NCI-H748 (cell line): Measurements from ENCODE around the gene ICE1.
"Not testable (repeated sequence)": the region's sequence is repeated elsewhere in the genome, so short reads cannot be mapped to it uniquely, and the experiment has no call there.

Experiments
- DNase-seq: peaks from one replicate; lab custom pipeline; 2025; ENCODE audit not compliant: unreplicated experiment; lab: John Stamatoyannopoulos, UW

Gene ICE1, protein sequence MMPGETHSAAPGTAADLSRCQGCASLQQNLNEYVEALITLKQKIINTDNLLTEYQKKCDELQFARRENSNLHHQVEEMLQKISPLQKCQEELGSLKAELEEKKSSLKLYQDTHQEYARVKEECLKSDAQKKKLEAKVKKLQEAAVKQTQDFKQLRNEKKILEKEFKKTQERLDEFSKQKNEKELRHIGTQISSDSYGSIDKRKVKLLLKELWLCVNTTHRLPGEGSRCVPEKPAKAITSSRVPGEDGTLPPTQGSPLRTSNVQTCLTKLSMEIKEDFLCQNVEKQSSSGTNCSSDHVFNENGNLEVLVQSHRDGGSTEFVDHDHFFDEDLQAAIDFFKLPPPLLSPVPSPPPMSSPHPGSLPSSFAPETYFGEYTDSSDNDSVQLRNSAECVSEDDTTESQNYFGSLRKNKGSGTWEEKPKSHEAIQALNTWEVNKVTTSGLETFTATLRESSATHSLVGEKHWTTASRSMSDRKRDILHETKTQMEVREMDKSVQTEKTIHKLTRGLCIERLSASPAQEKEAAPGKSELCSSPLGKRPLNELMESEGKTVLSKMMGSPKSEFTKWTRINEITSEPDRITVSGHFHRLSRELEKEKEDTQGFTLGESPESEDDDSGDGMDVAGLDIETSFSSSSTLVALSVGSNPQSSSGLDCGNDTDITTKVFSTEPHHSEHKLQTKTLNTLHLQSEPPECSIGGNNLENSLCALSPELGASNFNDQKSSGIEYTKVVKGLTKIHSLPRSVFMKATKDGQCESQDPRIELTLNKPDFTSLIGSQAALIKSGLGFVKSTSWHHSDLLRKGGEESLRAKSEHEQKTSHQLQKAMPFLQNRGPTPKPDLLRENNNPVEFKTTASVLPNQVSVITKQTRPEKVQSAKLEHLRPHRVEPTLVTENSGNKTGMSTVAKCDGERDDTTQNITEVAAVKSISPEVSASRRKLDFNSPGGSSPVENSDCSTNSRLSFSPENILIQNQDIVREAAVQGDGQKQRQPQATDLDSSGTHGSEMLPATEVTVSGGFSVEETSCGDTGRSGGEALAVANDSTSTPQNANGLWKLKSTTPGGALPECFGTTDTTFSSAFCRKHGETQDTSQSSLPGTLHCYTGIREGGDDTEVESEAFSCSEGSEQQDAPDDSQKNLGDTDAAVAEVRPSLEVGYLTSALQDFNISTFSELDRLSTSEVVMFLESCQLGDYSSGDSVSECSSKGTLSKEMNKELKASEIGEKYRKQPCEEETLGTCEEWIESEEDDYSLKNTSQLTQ (N-terminal part only)

DNA sequence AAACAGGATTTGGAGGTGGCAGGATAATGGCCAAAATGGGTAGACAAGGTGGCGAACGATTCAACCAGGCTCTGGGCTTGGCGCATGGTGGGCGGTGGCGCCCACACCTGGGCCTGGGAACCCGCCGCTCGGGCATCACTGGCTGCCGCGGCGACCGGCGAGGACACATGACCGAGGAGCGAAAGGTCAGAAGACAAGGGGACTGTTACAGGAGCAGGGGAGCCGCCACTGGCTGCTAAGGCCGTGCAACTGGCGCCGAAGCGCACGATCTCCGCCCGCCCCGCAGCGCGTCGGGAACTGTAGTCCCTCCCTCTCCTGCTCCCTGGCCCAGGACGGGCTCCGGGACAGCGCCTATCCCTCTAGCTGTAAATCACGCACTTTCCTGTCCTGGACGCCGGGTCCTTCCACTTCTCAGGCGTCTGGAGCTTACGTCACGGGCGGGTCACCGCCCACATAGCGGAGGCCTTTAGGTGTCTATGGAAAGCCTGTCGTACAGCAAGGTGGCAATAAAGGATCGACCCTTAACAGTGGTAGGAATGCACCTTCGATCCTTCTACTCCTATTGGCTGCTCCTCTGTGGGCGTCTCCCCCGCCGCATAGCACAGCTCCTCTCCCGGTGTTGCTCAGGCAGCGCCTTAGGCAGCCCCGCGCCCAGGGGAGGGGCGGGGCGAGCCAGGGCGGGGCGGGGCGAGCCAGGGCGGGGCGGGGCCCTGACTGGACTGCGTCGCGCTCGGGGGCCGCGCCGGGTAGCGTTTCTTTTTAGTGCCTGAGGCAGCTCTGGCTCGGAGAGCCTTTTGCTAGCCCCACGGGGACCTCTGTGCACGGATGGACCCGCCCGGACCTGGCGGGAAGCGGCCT is at the start of gene ICE1:
Gene ICE1, plus strand, starts transcription at position 717 of the 858 bp plus-strand sequence. CDS start 239 bp downstream, outside the sequence.
- DNase-seq: peak; percentile 100

DNA sequence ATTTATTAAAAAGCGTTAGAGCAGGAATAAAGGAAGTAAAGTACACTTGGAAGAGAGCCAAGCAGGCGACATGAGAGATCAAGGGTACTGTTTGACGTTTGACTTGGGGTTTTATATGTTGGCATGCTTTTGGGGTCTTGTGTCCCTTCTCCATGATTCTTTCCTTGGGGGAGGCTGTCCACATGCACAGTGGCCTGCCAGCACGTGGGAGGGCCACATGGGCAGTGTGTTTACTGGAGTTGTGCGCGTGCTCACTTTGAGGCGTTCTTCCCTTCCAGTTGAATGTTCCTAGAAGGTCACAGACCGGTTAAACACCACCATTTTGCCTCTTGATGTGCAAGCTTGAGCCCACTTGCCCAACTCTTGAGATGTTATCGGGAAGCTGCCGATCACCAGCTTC is 49.5 kb upstream of the ICE1 start:
- no peak for DNase-seq

DNA sequence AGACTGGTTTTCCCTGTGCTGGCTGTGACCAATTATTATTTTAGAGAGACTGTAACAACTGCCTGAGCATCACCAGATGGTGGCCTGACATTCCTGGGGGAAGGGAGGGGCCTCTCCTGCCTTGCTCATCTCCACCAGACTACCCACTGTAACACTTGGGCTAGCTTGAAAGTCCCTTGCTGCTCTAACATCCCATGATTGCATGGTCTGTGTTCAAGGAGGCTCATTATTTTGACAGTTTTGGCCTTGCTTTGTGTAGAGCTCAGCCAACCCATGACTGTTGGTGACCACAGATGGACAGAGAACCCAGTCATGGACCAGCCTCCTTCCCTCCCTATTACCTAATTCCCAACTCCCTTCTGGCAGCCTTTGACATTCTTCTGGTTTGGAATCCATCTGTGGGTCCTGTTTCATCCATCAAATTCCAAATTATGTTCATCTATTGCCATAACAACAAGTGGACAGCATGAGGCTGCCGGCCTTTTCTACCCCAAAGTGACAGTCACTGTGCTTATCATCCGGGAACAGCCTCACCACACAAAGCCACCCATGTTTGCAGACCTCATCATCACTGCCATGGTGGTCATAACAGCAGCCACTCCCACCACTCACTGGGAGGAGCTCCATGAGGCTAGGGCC is 49.0 kb upstream of the ICE1 start:
- DNase-seq: no peak

DNA sequence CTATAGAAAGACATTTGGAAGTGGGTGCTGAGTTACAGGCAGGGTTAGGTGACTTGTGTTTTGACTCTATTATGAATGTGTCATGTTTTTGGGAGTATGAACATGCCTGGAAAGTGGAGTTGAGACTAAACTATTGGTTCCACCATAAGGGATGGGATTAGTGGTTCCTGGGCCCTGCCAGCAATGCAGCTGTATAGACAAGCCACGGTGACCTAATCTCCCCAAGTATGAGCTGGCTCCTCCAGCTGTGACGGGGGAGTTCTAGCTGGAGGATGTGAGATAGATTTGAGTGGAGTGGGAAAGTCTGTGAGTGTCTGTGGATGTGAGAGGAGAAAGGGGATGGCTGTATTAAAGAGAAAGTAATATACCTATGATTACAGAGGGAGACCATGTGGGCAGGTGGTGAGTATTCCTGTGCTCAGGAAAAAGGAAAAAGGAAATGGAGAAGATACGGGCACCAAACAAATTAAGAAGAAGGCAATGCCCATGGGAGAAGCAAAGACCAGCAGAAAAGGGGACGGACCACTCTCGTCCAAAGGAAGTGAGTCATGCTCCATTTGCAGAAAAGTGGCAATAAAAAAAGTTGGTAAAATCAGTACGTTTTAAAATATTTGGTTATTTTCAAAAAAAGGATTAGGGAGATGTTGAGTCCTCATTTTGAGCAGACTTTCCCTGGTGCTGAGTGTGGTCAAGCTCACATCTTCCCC is 48.3 kb upstream of the ICE1 start:
- DNase-seq: no peak

DNA sequence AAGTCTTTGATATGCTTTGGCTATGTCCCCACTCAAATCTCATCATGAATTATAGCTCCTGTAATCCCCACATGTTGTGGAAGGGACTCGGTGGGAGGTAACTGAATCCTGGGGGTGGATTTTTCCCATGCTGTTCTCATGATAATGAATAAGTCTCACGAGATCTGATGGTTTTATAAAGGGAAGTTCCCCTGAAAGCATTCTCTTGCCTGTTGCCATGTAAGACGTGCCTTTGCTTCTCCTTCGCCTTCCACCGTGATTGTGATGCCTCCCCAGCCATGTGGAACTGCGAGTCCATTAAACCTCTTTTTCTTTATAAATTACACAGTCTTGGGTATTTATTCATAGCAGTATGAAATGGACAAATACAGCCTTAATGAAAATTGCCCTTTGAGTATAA is 44.7 kb upstream of the ICE1 start:
- DNase-seq: no peak

DNA sequence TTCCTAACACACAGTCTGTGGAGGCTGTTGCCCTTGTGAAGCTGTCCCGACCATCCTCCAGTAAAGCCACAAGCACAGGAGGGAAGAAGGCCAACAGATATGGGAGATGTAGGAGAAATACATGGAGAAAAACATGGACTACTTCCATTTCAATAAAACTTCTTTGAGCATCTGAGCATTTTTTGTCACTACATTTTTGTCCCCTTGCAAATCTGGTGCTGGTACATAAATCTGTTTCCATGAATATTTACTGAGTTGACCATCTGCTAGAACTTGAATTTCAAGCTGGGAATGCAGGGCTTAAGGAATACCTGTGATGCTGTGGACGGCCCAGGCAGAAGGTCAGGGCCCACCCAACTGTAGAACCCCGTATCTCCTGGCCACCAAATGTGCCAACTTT is 43.9 kb upstream of the ICE1 start:
- no peak for DNase-seq

DNA sequence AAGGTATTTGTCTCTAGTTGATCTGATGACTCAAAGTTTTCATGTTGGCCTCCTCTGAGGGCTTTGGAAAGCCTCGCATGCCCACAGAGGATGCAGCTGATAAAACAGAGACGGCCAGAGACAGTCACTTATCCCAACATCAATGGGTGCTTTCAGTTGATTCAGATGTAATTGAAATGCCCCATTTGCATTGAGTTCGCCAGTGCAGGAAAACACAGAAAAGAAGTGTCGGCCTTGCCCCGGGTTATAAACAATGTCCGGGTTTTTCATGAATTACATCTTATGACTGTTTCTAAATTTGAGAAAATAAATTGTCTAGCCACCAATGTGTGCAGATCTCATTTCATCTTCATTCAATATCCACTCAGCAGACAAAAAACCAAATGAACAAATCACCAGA is 42.2 kb upstream of the ICE1 start:
- DNase-seq: no peak

DNA sequence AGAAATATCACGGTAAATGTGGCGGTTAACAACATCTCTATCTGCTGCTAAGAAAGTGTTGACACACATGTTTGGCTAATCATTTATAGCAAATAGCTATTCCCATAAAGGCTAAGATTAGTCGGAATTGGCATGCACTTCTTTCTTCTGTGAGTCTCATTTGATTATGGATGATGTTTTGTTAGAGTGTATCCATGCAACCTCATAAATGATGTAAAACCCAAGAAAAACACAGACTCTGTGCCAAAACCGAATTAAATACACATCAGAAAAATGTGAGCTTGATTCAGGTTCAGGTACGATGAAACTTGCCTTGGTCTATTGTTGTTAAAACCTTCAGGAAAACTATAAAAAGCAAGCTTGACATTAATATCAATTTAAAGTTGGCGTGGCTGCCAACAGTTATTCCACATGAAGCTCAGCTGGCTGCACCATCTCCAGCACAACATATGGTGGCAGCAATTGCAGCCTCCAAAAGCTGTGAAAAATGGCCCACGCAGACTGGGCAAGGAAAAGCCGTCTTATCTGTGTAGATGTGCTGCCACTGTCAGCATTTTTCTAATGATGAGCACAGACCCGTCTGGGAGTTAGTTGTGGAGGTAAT is 41.1 kb upstream of the ICE1 start:
- DNase-seq: no peak

DNA sequence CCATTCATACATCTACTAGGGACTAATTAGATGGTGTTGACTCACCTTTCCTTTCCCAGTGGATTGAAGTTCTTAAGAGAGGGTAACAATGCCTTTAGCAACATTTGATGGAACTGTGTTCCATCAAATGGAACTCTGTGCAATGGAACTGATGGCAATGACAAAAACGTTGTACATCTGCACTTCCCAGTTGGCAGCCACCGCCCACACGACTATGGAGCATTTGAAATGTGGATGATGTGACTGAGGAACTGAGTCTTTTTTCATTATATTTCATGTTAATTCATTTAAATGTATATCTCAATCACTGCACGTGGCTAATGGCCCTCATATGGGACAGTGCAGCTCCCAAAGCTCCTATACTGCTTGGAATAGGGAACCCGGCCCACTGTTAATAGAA is 39.0 kb upstream of the ICE1 start:
- no peak for DNase-seq

DNA sequence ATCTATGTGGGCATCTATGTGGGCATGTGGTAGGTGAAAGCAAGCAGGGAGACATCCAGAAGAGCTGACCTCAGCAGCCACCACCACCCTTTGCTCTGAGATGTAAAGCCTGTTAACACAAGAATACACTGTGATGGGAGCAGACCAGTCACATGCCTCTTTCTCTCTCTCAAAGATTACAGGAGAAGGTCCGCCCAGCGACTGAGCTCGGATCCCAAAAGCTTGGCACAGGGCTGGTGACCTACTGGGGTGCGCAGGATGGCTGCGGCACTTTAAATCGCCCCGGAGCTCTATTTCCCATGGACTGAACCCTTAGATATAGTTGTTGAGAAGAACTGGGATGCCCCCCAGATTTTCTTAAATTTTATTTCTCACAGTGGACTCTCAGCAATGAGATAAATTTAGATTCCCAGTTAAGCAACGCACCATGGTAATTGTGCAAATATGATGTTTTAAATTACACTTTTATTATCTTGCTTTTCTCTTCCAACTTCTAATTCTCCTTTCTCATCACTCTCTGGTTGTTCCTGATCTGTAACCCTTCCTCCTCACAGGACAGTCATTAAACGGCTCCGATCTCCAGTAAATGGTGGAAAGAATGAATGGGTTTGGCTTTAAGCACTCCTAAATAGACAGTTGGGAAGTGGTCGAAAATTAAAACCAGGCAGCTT is 37.7 kb upstream of the ICE1 start:
- no peak for DNase-seq

DNA sequence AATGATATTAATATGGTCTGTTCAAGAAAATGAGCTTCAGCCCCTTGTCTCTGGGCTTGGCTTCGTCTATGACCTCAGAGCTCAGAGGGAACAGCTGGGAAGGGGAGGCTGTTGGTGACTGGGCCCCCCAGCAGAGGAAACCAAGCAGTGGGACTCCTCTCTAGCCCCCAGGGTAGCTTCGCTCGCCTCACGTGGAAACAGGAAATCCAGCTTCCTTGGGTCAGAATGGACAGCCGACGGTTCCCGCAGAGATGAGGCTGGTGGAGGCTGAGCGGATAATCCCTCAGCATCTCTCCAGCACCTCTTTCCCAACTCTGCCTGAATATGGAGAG is 37.2 kb upstream of the ICE1 start:
- no peak for DNase-seq

DNA sequence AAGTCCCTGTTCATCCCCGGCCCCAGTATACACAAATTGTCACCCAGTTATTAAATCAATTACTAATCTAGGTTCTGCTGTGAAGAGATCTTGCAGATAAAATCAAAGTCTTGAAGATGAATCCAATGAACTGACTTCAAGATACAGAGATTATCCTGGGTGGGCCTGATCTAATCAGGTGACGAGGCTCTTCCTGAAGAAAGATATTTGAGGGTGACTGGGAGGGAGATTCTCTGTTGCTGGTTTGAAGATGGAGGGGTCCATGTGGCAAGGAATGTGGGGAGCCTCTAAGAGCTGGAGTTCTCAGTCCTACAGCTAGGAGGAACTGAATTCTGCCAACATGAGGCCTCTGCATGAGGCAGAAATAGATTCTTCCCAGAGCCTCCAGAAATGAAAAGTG is 36.1 kb upstream of the ICE1 start:
- no peak for DNase-seq

DNA sequence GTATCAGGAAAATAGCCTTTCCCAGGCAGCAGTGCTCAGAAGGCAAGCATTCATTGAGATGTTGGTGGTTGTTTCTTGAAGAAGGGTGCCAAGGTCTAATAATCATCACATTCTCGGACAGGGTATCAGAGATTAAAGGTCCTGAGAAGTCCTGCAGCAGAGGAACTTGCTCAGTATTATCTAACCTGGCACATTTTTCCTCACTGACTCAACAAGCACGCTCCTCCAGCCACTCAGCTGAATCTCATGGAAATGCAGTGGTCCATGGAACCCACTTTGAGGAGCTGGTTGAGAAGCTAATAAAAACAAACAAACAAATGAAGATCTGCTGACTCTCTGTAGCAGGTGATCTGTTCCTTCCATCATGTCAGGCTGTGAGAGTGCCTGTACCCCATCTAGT is 35.3 kb upstream of the ICE1 start:
- DNase-seq: no peak

DNA sequence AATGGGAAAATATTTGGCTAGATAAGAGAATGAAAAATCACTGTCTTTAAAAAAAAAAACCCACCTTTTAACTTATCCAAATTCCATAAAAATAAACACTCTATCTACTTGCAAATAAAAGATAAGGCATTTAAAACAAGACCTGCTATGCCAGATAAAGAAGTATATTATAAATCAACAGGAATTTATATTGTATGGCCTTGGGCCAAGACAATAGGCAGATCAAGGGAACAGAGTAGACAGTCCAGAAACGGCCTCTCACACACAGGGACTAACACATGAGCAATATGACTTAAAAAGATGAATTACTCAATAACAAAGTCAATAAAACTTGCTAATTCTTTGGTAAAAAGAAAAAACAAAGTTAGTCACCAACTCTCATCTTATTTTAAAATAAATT is 34.7 kb upstream of the ICE1 start:
- DNase-seq: no peak

DNA sequence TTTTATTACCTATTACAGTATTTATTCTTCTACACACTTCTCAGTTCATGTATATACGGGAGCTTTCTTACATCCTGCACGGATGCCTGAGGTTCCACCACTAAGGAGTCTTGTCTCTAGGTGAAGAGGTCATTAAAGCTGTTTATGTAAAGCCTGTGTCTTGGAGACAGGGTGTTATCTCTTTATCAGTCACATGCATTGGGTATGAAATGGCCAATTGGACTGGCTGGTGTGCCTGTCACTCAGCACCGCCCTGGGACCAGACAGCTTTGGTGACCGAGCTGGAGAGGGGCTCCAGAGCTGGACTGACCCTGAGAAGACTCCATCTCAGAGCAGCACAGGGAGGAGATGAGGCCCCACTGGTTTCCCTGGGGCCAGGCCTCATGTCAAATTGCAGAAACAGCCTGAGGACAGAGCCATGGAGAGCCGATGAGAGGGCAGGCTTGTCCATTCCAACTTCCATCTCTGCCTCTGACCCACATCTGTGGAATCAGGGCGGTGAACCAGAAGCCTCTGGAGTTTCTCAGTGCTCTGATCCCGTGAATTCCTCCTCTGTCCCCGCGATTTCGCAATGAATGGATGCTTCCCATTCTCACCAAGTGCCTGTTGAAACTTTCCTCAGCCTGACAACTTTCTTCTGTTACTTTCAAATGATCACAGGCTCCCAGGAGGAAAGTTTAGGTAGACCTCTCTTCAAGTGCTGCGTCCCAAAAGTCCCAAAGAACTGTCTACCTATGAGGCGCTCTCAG is 32.2 kb upstream of the ICE1 start:
- DNase-seq: not testable (repeated sequence)

DNA sequence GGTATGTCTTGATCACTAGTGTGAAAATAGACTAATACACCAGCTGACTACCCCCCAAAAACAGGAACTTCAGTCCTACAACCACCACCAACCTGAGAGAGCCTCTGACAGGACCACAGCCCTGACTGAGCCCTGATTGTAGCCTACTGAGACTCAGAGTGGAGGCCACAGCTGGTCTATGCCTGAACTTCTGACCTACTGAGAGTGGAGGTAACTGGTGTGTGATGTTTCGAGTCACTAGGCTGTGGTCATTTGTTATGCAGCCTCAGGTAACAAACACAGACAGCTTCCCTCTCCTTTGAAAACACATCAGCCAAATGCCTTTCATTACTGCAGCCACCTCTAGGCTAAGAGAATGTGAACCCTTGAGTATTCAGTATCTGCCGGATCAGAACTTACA is 30.0 kb upstream of the ICE1 start:
- DNase-seq: not testable (repeated sequence)

DNA sequence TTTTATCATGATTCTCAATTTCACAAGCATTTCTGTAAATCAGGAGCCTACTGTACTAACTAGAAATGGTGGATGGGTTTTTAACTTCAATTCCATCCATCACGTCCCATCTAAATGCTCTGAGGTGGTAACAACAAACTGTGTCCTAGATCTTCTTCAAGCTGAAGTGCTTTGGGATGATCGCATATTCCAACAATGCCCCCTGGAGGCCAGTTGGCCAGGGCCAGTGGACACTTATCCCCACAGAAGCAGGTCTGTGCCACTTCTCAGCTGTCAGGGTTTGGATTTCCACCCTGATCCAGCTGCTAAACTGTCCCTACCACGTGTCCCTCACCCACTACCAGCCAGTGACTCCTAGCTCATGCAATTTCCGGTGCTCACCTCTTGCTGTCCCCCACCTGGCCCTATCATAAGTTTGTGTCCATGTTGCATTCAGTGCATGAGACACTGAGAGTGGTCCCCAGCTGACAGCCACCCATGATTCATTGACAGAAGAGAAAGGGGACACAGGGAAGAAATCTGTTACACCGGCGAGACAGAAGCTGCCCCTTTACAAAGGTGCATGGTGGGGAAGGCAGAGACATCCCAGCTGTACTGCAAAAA is 28.0 kb upstream of the ICE1 start:
- DNase-seq: peak; percentile 74
